ENCODE data around the gene DEGS2. TPM values are rescaled to one million over a fixed set of nuclear protein-coding genes. Genes with fewer than 3 reads are reported as not detected.

DEGS2 gene
- total RNA-seq, 4 donors from 2014 or later, result 0.16 to 0.94 (median 0.68) TPM

DNA sequence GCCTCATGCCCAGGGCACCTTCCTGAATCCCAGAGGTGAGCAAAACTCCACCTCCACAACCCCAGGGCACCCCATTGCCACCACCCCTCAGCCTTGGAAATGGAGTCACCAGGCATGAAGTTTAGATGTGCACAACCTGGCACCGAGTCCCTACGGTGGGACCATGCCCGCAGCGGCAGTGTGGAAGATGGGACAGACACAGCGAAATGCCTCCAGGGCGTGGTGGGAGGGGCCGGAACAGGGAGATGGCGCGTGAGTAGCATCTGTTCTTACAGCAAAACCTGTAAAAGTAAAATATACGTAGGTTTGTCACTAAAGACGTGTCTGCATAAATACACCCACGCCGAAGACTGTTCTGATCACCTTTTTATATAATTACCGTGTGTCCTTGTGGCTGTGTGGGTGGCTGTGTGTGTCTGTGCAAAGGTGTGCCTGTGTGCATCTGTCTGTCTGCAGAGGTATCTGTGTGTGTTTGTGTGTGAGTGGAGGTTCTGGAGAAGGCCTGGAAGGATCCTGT lies 17.4 kb upstream of the DEGS2 start:
- H3K27ac ChIP-seq, result no peak overlapping the region
- no peak for ATAC-seq
- no peaks in the 10 kb centered on the region for H3K9me3 ChIP-seq
- H3K36me3 ChIP-seq, result no peaks in the 10 kb centered on the region
- no peaks in the 10 kb centered on the region for H3K4me1 ChIP-seq
- no peak for TF ChIP-seq EP300 (IDR thresholded peaks at IDR 0.05)
- no peak for TF ChIP-seq POLR2A (IDR thresholded peaks at IDR 0.05)
- TF ChIP-seq, protein P1, sequence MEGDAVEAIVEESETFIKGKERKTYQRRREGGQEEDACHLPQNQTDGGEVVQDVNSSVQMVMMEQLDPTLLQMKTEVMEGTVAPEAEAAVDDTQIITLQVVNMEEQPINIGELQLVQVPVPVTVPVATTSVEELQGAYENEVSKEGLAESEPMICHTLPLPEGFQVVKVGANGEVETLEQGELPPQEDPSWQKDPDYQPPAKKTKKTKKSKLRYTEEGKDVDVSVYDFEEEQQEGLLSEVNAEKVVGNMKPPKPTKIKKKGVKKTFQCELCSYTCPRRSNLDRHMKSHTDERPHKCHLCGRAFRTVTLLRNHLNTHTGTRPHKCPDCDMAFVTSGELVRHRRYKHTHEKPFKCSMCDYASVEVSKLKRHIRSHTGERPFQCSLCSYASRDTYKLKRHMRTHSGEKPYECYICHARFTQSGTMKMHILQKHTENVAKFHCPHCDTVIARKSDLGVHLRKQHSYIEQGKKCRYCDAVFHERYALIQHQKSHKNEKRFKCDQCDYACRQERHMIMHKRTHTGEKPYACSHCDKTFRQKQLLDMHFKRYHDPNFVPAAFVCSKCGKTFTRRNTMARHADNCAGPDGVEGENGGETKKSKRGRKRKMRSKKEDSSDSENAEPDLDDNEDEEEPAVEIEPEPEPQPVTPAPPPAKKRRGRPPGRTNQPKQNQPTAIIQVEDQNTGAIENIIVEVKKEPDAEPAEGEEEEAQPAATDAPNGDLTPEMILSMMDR (IDR thresholded peaks at IDR 0.05), result no peak
- TF ChIP-seq POLR2AphosphoS5 (IDR thresholded peaks at IDR 0.05), result no peak
- H3K4me3 ChIP-seq, result no peak overlapping the region
- 88 to 94% methylated on average over 11 to 12 of the region's 14 CpGs for WGBS, 2 donors (ENCODE audit: low coverage in 1 of 2)
- peaks cover 20% of the 10 kb centered on the region for H3K27me3 ChIP-seq

DNA sequence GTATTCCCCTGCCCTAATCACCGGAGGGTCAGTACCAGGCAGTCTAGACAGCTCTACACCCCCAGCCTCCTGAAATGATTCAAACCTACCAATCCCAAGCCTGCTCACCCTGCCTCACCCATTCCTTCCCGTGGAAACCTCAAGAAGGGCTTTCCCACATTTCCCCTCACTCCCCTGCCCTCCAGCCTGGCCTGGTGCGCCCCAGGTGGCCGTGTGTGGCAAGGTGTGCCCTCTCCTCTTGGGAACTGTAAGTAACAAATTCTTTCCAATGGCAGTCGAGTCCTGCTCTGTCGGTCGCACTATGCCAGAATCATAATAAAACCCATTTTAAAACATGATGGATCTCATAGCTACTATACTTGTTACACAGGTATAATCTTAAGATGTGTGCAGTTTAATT lies 13.9 kb upstream of the DEGS2 start:
- Histone ChIP-seq H3K4me3 (no peak overlapping the region), H3K36me3 (no peaks in the 10 kb centered on the region), H3K9me3 (no peaks in the 10 kb centered on the region), H3K4me1 (no peaks in the 10 kb centered on the region), H3K27ac (no peak overlapping the region), H3K27me3 (peaks cover 31% of the 10 kb centered on the region)
- TF ChIP-seq, protein P1 (IDR thresholded peaks at IDR 0.05), result no peak
- TF ChIP-seq EP300 (IDR thresholded peaks at IDR 0.05), result no peak
- TF ChIP-seq POLR2A (IDR thresholded peaks at IDR 0.05), result no peak
- TF ChIP-seq POLR2AphosphoS5 (IDR thresholded peaks at IDR 0.05), result no peak
- no peak for ATAC-seq
- WGBS, 2 donors (ENCODE audit: low coverage in 1 of 2), result 71 to 76% methylated on average over 7 of the region's 7 CpGs

DNA sequence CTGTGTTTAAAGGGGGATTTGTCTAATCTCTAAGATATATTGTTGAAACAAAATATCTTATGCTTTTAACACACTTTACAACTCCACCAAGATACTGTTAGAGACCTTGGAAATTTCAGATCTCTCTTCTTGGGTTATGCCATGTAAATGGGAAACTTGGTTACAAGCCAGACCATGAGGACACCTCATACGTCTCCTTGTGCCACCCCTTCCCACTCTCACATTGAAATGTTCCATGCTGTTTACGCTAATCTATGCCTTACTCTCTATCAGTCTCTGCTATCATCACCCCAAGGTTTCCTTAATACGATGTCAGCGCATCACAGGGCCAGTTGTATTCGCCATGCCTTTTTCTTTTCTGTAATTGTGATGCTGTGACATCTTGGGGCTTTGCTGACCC lies 13.4 kb upstream of the DEGS2 start:
- no peak for ATAC-seq
- 73 to 82% methylated on average over 5 of the region's 5 CpGs for WGBS, 2 donors (ENCODE audit: low coverage in 1 of 2)
- TF ChIP-seq EP300 (IDR thresholded peaks at IDR 0.05) (no peak), POLR2AphosphoS5 (IDR thresholded peaks at IDR 0.05) (no peak)
- TF ChIP-seq, protein P1 (IDR thresholded peaks at IDR 0.05), result no peak

DNA sequence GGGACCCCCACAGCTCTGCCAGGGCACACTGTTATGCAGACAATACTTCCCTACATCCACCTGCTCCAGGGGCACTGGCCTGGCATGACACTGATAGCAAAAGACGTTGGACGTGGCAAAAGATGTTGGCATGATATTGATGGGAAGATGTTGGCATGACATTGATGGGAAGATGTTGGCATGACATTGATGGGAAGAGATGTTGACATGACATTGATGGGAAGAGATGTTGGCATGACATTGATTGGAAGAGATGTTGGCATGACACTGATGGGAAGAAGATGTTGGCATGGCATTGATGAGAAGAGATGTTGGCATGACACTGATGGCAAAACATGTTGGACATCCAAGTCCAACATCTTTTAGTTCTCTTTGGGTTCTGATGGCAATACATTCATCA lies 11.4 kb upstream of the DEGS2 start:
- no peak for ATAC-seq
- H3K4me1 ChIP-seq, result peaks cover 0 to 11% (median 0%) of the 10 kb centered on the region in 3 donors
- peaks cover 47% of the 10 kb centered on the region for H3K27me3 ChIP-seq
- TF ChIP-seq POLR2A (IDR thresholded peaks at IDR 0.05) (no peak), EP300 (IDR thresholded peaks at IDR 0.05) (no peak), POLR2AphosphoS5 (IDR thresholded peaks at IDR 0.05) (no peak)
- TF ChIP-seq, protein P1 (IDR thresholded peaks at IDR 0.05), result no peak
- H3K36me3 ChIP-seq, result no peaks in the 10 kb centered on the region
- H3K9me3 ChIP-seq, result no peaks in the 10 kb centered on the region
- no peak overlapping the region for H3K4me3 ChIP-seq
- WGBS, 2 donors (ENCODE audit: low coverage in 1 of 2), result 60 to 100% methylated on average over 1 of the region's 2 CpGs
- H3K27ac ChIP-seq, result no peak overlapping the region

More for the DNA sequence above, 13.4 kb upstream of the DEGS2 start:
- Histone ChIP-seq H3K4me1 (no peaks in the 10 kb centered on the region), H3K4me3 (no peak overlapping the region), H3K27me3 (peaks cover 31% of the 10 kb centered on the region), H3K27ac (no peak overlapping the region), H3K9me3 (no peaks in the 10 kb centered on the region), H3K36me3 (no peaks in the 10 kb centered on the region)

DNA sequence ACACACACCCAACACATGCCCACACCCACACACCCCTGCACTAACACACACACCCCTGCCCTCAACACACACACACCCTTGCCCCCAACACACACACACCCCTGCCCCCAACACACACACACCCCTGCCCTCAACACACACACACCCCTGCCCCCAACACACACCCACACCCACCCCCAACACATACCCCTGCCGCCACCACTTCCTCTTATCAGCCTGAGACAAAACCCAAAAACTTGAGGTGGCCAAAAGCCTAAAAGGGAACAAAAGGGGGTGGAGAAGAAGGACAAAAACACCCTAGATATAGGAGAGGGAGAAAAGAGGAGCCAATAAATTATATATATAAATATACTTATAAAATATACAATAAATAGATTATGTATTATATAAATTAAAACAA lies 9.1 kb upstream of the DEGS2 start:
- TF ChIP-seq, protein P1 (IDR thresholded peaks at IDR 0.05), result no peak
- peaks cover 0 to 19% (median 0%) of the 10 kb centered on the region in 3 donors for H3K4me1 ChIP-seq
- no peak overlapping the region for H3K27ac ChIP-seq
- no peak overlapping the region for H3K4me3 ChIP-seq
- no peaks in the 10 kb centered on the region for H3K36me3 ChIP-seq
- peaks cover 54% of the 10 kb centered on the region for H3K27me3 ChIP-seq
- H3K9me3 ChIP-seq, result no peaks in the 10 kb centered on the region
- ATAC-seq, result no peak
- no CpG with 5 or more reads among the region's 1 CpG for WGBS, 2 donors (ENCODE audit: low coverage in 1 of 2)

All from gastroesophageal sphincter (tissue), 4 donors.